H1 (cell line): Measurements from ENCODE around the gene CCR3. TPM values are rescaled to one million over a fixed set of nuclear protein-coding genes. Genes with fewer than 3 reads are reported as not detected.

Experiments used
- CTCF ChIA-PET: fragments of 300-600 bp; sonication (Branson Sonifier 250); formaldehyde crosslinking; loops from one replicate; lab custom pipeline; 2021; ENCODE audit not compliant: partially characterized antibody; lab: Charles Lee
- POLR2A ChIA-PET: fragments of 300-600 bp; sonication (Branson Sonifier 250); formaldehyde crosslinking; loops from one replicate; lab custom pipeline; 2021; ENCODE audit warnings: inconsistent platforms; ENCODE audit not compliant: partially characterized antibody; lab: Charles Lee
- DNase-seq, 2 experiments: peaks; one replicate each; pipeline versions ENCODE4 v3.0.0 to v3.0.0-alpha.2; 2010 to 2022; ENCODE audit warnings: low spot score in 2 of 2, low read depth in 1 of 2, mixed read lengths in 1 of 2
- FAIRE-seq: peaks from 2 replicates; lab custom pipeline; 2011; peaks lifted over from hg19 to GRCh38; lab: Jason Lieb, UNC
- H2AFZ ChIP-seq: 2 replicates; pipeline ENCODE4 v1.8.1; 2012; ENCODE audit warnings: low read length, inconsistent platforms
- H2AK5ac ChIP-seq: 2 replicates; pipeline ENCODE4 v1.6.1; 2013; ENCODE audit warnings: low read depth, low read length
- H2BK120ac ChIP-seq: replicated peaks from 2 replicates; pipeline ENCODE3; 2013; ENCODE audit warnings: low read depth, low read length, inconsistent platforms
- H2BK12ac ChIP-seq: 2 replicates; pipeline ENCODE4 v1.6.1; 2013; ENCODE audit warnings: low read depth, low read length
- H2BK15ac ChIP-seq: 2 replicates; pipeline ENCODE4 v1.6.1; 2013; ENCODE audit warnings: low read length
- H2BK20ac ChIP-seq: 2 replicates; pipeline ENCODE4 v1.6.1; 2013; ENCODE audit warnings: low read length
- H2BK5ac ChIP-seq: 2 replicates; pipeline ENCODE4 v1.6.1; 2013; ENCODE audit warnings: low read depth, low read length
- H3K14ac ChIP-seq: 2 replicates; pipeline ENCODE4 v1.6.1; 2013; ENCODE audit warnings: inconsistent platforms; ENCODE audit not compliant: insufficient read length
- H3K18ac ChIP-seq: 2 replicates; pipeline ENCODE4 v1.6.1; 2013; ENCODE audit warnings: low read length; ENCODE audit errors: extremely low read depth
- H3K23ac ChIP-seq: 2 replicates; pipeline ENCODE4 v1.6.1; 2013; ENCODE audit warnings: inconsistent platforms; ENCODE audit not compliant: insufficient read length
- H3K23me2 ChIP-seq: 2 replicates; pipeline ENCODE4 v1.6.1; 2013; ENCODE audit warnings: low read depth, low read length
- H3K27ac ChIP-seq: 2 replicates; pipeline ENCODE4 v1.6.1; 2011; ENCODE audit warnings: low read depth, low read length, inconsistent platforms
- H3K27me3 ChIP-seq, 4 experiments: replicated peaks in 1 of 4; 1 replicate in 1 of 4; 2 replicates in 3 of 4; pipeline versions ENCODE4 v1.6.1 to v1.8.1; 2011 to 2013; ENCODE audit warnings: low read length in 3 of 4, mild to moderate bottlenecking in 3 of 4, inconsistent platforms in 2 of 4, mixed read lengths in 2 of 4, moderate library complexity in 1 of 4; ENCODE audit not compliant: control insufficient read depth in 3 of 4, insufficient read depth in 3 of 4; ENCODE audit errors: extremely low read depth in 1 of 4
- H3K36me3 ChIP-seq, 4 experiments: 2 replicates each; pipeline versions ENCODE4 v1.6.1 to v1.8.1; 2011 to 2013; ENCODE audit warnings: mild to moderate bottlenecking in 4 of 4, low read length in 3 of 4, moderate library complexity in 2 of 4, control low read depth in 1 of 4, inconsistent platforms in 1 of 4; ENCODE audit not compliant: insufficient read depth in 4 of 4, control insufficient read depth in 2 of 4
- H3K4ac ChIP-seq: replicated peaks from 2 replicates; pipeline ENCODE3; 2013; ENCODE audit warnings: low read length, low read depth, mixed read lengths, inconsistent platforms; ENCODE audit not compliant: insufficient read length
- H3K4me1 ChIP-seq, 4 experiments: replicated peaks in 1 of 4; 1 replicate in 1 of 4; 2 replicates in 3 of 4; pipeline versions ENCODE4 v1.6.1 to v1.8.1; 2011 to 2013; ENCODE audit warnings: low read length in 3 of 4, inconsistent platforms in 2 of 4, mixed read lengths in 1 of 4; ENCODE audit not compliant: insufficient read depth in 4 of 4, control insufficient read depth in 3 of 4
- H3K4me2 ChIP-seq, 2 experiments: 2 replicates each; pipeline versions ENCODE4 v1.6.1 to v1.8.1; 2011 to 2013; ENCODE audit warnings: low read depth in 2 of 2, low read length in 2 of 2, control low read depth in 1 of 2, inconsistent platforms in 1 of 2, mild to moderate bottlenecking in 1 of 2; ENCODE audit not compliant: insufficient read depth in 1 of 2
- H3K4me3 ChIP-seq, 4 experiments: fragments of 200-600, 300-600 bp in 1 of 4; sonication (generic), shearing (Covaris generic), sonication (Bioruptor Twin) in 1 of 4; 2 replicates each; pipeline versions ENCODE4 v1.5.1 to v1.8.1; 2011 to 2016; ENCODE audit warnings: low read length in 4 of 4, low read depth in 3 of 4, control low read depth in 2 of 4, inconsistent platforms in 2 of 4, mild to moderate bottlenecking in 2 of 4, mixed read lengths in 1 of 4, moderate library complexity in 1 of 4; ENCODE audit not compliant: insufficient read depth in 2 of 4; ENCODE audit errors: extremely low read depth in 1 of 4
- H3K56ac ChIP-seq: replicated peaks from 2 replicates; pipeline ENCODE3; 2013; ENCODE audit warnings: low read depth, mild to moderate bottlenecking, mixed read lengths, low read length, inconsistent platforms; ENCODE audit not compliant: insufficient read length
- H3K79me1 ChIP-seq: 2 replicates; pipeline ENCODE4 v1.6.1; 2013; ENCODE audit warnings: low read depth, low read length, control low read depth
- H3K79me2 ChIP-seq, 2 experiments: 2 replicates each; pipeline versions ENCODE4 v1.6.1 to v1.8.1; 2012 to 2013; ENCODE audit warnings: low read length in 2 of 2, mild to moderate bottlenecking in 2 of 2, inconsistent platforms in 1 of 2; ENCODE audit not compliant: insufficient read depth in 2 of 2, control insufficient read depth in 1 of 2
- H3K9ac ChIP-seq, 4 experiments: replicated peaks in 1 of 4; 1 replicate in 1 of 4; 2 replicates in 3 of 4; pipeline versions ENCODE4 v1.6.1 to v1.8.1; 2011 to 2013; ENCODE audit warnings: low read depth in 3 of 4, low read length in 3 of 4, control low read depth in 2 of 4, mild to moderate bottlenecking in 2 of 4, moderate library complexity in 2 of 4, inconsistent platforms in 1 of 4; ENCODE audit errors: extremely low read depth in 1 of 4
- H3K9me3 ChIP-seq, 2 experiments: 2 replicates each; pipeline versions ENCODE4 v1.6.1 to v1.8.1; 2012 to 2013; ENCODE audit warnings: mild to moderate bottlenecking in 2 of 2, moderate library complexity in 2 of 2, control low read depth in 1 of 2, inconsistent platforms in 1 of 2, low read depth in 1 of 2, low read length in 1 of 2, mixed read lengths in 1 of 2; ENCODE audit not compliant: insufficient read depth in 2 of 2
- H4K20me1 ChIP-seq, 2 experiments: replicated peaks in 1 of 2; 2 replicates each; pipeline versions ENCODE3 to v1.8.1; 2011 to 2013; ENCODE audit warnings: inconsistent platforms in 2 of 2, low read length in 2 of 2, mild to moderate bottlenecking in 1 of 2; ENCODE audit not compliant: insufficient read depth in 2 of 2, control insufficient read depth in 1 of 2
- H4K5ac ChIP-seq: 2 replicates; pipeline ENCODE4 v1.6.1; 2013; ENCODE audit warnings: low read length, low read depth, mixed read lengths, inconsistent platforms; ENCODE audit not compliant: insufficient read length
- H4K8ac ChIP-seq: 2 replicates; pipeline ENCODE4 v1.8.0; 2013; ENCODE audit warnings: mild to moderate bottlenecking, moderate library complexity, low read length, inconsistent platforms; ENCODE audit not compliant: insufficient read depth; ENCODE audit errors: extremely low read depth
- H4K91ac ChIP-seq: replicated peaks from 2 replicates; pipeline ENCODE3; 2013; ENCODE audit warnings: low read length, mixed read lengths, inconsistent platforms; ENCODE audit not compliant: insufficient read length
- POLR2AphosphoS5 ChIP-seq: IDR thresholded peaks from 2 replicates; pipeline ENCODE4 v1.6.1; 2011; ENCODE audit warnings: low read depth, low read length
- SIRT6 ChIP-seq: IDR thresholded peaks from one replicate; pipeline ENCODE4 v1.7.1; 2012; ENCODE audit warnings: low read length, inconsistent platforms
- TAF1 ChIP-seq: IDR thresholded peaks from 2 replicates; pipeline ENCODE4 v1.6.1; 2011; ENCODE audit warnings: mild to moderate bottlenecking, low read depth, low read length
- ZNF274 ChIP-seq: IDR thresholded peaks from 2 replicates; pipeline ENCODE4 v1.7.0; 2012; ENCODE audit warnings: low read length, borderline replicate concordance; ENCODE audit errors: extremely low read depth
- WGBS, 2 experiments: shearing (Covaris generic) in 1 of 2; methylation state at CpG; one replicate each; pipeline versions ENCODE4 v1.1.6 to v1.1.7; 2013 to 2015; ENCODE audit warnings: low lambda C conversion rate in 2 of 2, mixed read lengths in 2 of 2, inconsistent platforms in 1 of 2, low coverage in 1 of 2, missing lambda C conversion rate in 1 of 2; ENCODE audit not compliant: insufficient replicate concordance in 2 of 2, insufficient coverage in 1 of 2, insufficient read length in 1 of 2; ENCODE audit errors: extremely low coverage in 1 of 2, missing lambda C conversion rate in 1 of 2; 5-methylcytosine and 5-hydroxymethylcytosine counted together
- polyA plus RNA-seq, 7 experiments: library from polyadenylated mRNA; depleted of rRNA in 3 of 7; stranded (reverse) in 5 of 7; unstranded in 2 of 7; fragments of >200 nt in 5 of 7; fragments of 200-250 nt in 2 of 7; gene quantifications; 1 replicate in 5 of 7; 2 replicates in 1 of 7; 4 replicates in 1 of 7; pipeline versions ENCODE4 v1.2.1 to v1.2.3, GENCODE V29; 2011 to 2013; ENCODE audit warnings: missing spikeins in 2 of 7, mixed read lengths in 2 of 7
- total RNA-seq: library from RNA; stranded (reverse); fragmentation: NEBNext Ultra II Directional; extraction: Animal tissue kit (Norgen Biotek cat#: 25700); gene quantifications from 2 replicates; pipeline ENCODE4 v1.2.1, GENCODE V29; 2021

CCR3 gene
- total and polyA plus RNA-seq, 2 of the 8 experiments (the other 6 are each of a cell fraction or from before 2014, with no cell fraction given): not detected

- Histone ChIP-seq H2AFZ (0 out of 2 replicates have a peak overlapping the region, but pooled peaks have one; percentile 30), H2BK20ac (no peak overlapping the region), H3K4ac (no peak overlapping the region), H3K79me2 (no peaks in the 10 kb centered on the region), H4K5ac (no peak overlapping the region), H3K4me2 (no peak overlapping the region), H2BK15ac (no peak overlapping the region), H3K9me3 (peaks cover 0 to 9% of the 10 kb centered on the region in 2 experiments; a peak in 2 of 4 replicates), H3K23ac (no peak overlapping the region), H3K18ac (no peak overlapping the region), H3K14ac (no peak overlapping the region), H4K91ac (no peak overlapping the region), H2AK5ac (no peak overlapping the region), H3K23me2 (no peaks in the 10 kb centered on the region), H3K4me3 (no peak overlapping the region), H2BK120ac (no peak overlapping the region), H3K56ac (no peak overlapping the region), H3K9ac (no peak overlapping the region), H3K79me1 (no peaks in the 10 kb centered on the region; the same call in 1 of the 2 replicates), H3K27me3 (no peaks in the 10 kb centered on the region), H3K4me1 (peaks cover 0 to 3% (median 1%) of the 10 kb centered on the region in 4 experiments; a peak in 1 of 7 replicates), H4K20me1 (no peaks in the 10 kb centered on the region), H2BK12ac (no peak overlapping the region), H3K36me3 (no peaks in the 10 kb centered on the region), H2BK5ac (no peak overlapping the region), H4K8ac (no peak overlapping the region), H3K27ac (no peak overlapping the region)
- TF ChIP-seq POLR2AphosphoS5 (no peak), TAF1 (no peak), SIRT6 (no peak), ZNF274 (no peak)
- ChIA-PET CTCF (interaction anchor here (1.4 to 2.7 kb wide), 2 partner anchors 10 kb away, joined by 3 to 12 read pairs; no protein-coding TSS in a partner anchor), POLR2A (no interaction called here)
- 94% methylated on average over 1 of the region's 1 CpG; no CpG with 5 or more reads in 1 of the 2 experiments for WGBS, 2 experiments
- DNase-seq: no peak
- no peak for FAIRE-seq
These were observed 70.7 kb downstream of the CCR3 start for GRCh38 chr3:46312991-46313390.
